ES-I3 (cell line): ENCODE data around the gene CHST11.

Experiments used
- H3K36me3 ChIP-seq: 2 replicates; pipeline ENCODE4 v1.6.1; 2013; ENCODE audit warnings: mild to moderate bottlenecking, low read length, control low read depth, moderate library complexity; ENCODE audit not compliant: insufficient read depth
- H3K4me1 ChIP-seq: 2 replicates; pipeline ENCODE4 v1.6.1; 2013; ENCODE audit warnings: mild to moderate bottlenecking, control low read depth, low read length; ENCODE audit not compliant: insufficient read depth
- H3K9ac ChIP-seq: 2 replicates; pipeline ENCODE4 v1.6.1; 2013; ENCODE audit warnings: low read depth, mild to moderate bottlenecking, low read length, moderate library complexity
- H3K9me3 ChIP-seq: 2 replicates; pipeline ENCODE4 v1.6.1; 2013; ENCODE audit warnings: mild to moderate bottlenecking, low read length, moderate library complexity; ENCODE audit not compliant: control insufficient read depth, insufficient read depth

CHST11 gene

DNA sequence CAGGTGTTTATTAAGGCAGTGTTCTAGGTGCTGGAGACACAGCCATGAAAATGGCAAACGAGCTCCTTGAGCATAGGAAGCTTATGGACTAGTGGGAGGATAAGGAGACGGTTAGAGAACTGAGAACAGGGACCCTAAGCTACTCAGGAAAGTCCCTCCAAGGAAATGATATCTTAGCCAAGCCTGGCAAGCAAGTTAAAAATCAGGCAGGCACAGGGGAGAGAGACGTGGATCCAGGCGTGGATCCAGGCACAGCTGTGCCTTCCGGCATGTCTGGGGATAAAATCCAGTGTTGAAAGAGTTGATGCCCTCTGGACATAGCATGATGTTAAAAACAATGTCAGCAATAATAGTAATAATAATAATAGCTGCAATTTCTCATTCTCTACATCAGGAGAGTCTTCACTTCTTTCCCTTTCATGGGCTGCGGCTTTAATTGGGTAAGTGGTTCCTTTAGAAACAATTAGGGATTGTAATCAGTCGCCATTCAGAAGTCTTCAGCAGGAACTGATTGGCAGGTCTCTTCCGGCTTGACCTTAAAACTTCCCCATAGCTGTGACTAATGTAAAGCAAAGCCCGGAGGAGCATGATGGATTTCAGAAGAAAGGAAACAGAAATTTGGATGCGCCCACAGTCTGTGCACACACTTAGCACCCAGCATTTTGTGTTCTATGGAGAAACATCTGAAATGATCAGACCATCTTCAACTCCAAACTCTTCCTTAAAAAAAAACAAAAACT is 271.1 kb downstream of the CHST11 start:
- no peak overlapping the region for H3K9ac ChIP-seq
- peaks cover 2% of the 10 kb centered on the region; the same call in 1 of the 2 replicates for H3K4me1 ChIP-seq
- no peaks in the 10 kb centered on the region for H3K36me3 ChIP-seq
- H3K9me3 ChIP-seq: no peaks in the 10 kb centered on the region

DNA sequence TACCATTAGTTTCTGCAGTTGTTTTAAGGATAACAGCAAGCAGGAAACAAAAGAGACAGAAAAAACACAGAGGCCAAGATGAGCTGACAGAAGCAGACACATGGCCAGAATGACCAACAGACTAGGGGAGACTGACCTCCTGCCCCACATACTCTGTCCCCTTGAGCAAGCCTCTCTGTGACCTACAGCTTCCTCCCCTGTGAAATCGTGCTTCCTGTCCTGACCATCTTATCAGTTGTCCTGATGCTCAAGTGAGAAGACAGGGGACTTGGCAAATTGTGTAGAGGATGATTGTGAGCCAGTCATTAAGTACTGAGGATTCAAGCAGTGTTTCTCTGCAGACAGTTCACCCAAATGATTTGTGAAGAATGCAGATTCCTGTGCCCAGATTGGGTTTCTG is 272.3 kb downstream of the CHST11 start:
- no peaks in the 10 kb centered on the region for H3K36me3 ChIP-seq
- H3K9me3 ChIP-seq: no peaks in the 10 kb centered on the region
- H3K4me1 ChIP-seq: no peaks in the 10 kb centered on the region
- no peak overlapping the region for H3K9ac ChIP-seq

DNA sequence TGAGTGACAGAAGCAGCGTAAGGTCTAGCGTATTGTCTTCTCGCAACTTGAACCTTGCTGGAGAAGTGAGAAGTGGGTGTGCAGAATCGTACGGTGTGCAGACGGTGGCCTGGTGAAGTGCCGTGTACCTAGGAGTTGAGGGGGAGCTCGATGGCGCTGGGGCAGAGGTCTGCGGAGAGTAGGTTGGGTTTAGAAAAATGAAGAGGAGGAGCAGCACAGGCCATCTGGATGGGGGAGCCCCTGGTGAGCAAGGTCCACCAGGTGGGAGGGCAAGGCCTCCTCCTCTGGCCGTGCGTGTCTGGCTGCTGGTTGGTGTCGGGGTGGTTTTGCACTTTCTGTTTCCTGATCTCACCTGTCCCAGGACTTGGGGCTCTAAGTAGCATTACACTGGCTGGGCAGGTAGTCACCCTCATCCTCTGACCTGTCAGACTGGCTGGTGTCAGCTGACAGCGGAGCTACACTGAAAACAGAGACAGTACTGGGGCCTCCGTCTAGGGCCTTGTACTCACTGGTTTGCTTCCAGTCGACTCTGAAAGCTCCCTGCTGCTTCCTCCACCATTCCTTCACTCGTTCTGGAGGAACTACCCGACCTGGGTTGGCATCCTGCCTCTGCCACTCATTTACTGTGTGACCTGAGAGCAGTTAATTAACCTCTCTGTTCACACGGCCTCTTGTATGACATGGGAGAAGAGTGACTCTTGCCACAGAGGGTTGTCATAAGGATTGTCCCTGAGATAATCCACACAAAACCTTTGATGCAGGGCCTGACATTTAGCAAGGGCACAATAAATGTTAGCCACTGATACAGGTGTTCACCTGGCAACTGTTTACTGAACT is 273.1 kb downstream of the CHST11 start:
- Histone ChIP-seq H3K9me3 (no peaks in the 10 kb centered on the region), H3K36me3 (no peaks in the 10 kb centered on the region), H3K9ac (no peak overlapping the region), H3K4me1 (no peaks in the 10 kb centered on the region)

DNA sequence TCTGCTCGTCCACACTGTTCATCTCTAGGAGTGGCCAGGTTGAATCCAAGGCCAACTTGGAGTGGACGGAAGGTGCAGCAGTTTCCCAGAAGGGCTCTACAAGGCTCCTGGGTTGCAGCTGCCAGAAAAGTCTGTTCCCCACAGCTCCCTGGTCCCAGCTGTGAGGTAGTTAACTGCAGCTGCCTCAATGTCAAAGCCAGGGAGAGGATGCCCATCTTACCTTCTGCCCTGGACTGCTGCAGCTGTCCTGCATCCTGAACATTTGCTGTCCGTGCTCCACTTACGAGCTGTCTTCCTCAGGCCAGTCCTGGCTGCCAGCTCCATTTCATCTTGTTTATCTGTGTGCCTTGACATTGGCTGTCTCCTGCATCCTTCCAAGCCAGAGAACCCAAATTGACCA is 274.0 kb downstream of the CHST11 start:
- Histone ChIP-seq H3K9me3 (no peaks in the 10 kb centered on the region), H3K4me1 (no peaks in the 10 kb centered on the region), H3K36me3 (no peaks in the 10 kb centered on the region), H3K9ac (no peak overlapping the region)

DNA sequence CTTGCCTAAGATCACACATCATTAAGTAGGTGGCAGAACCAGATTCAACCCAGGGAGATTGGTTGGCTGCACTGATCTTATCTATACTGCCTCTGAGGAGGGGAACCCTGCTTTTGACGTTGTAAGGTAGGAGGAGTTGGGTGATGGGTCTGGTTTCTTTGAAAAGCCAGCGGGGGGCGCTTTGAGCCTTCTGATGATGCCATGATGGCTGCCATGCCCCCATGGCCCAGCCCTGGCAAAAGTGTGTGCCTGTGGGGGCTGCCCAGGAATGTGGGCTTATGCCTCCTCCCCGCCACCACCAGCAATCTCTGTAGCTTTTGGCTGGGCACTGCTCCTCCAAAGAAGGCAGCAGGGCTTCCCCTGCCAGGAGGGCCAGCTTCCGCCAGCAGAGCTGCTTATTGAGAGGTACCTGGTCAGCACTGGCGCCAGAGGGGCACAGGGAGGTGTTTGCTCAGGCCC is 277.0 kb downstream of the CHST11 start:
- H3K36me3 ChIP-seq: no peaks in the 10 kb centered on the region
- peaks cover 15% of the 10 kb centered on the region for H3K4me1 ChIP-seq
- no peak overlapping the region for H3K9ac ChIP-seq
- H3K9me3 ChIP-seq: no peaks in the 10 kb centered on the region

DNA sequence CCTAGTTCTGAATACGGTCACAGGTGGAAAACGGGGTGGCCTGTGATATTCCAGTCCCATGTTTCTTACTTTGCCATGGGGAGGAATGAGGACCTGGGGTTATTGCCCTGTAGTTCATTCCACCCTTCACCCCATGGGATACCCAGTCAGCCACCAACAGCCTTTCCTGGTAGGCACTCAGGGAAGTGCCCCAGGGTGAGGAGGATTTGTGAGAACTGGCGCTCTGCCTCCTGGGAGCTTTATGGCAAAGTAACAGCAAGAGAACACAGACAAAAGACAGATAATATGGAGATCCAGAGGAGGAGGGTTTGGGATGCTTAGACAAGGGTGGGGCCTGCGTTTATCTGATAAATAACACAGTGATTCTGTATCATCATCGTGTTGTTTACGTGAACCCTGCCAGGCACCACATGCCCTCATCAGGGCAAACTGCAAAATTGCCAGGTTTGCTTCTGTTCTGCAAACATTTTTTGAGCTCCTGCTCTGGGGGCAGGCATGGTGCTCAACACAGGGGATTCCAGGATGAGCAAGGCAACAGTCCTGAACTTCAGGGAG is 277.9 kb downstream of the CHST11 start:
- Histone ChIP-seq H3K9ac (no peak overlapping the region), H3K36me3 (no peaks in the 10 kb centered on the region), H3K4me1 (peaks cover 16% of the 10 kb centered on the region), H3K9me3 (no peaks in the 10 kb centered on the region)

DNA sequence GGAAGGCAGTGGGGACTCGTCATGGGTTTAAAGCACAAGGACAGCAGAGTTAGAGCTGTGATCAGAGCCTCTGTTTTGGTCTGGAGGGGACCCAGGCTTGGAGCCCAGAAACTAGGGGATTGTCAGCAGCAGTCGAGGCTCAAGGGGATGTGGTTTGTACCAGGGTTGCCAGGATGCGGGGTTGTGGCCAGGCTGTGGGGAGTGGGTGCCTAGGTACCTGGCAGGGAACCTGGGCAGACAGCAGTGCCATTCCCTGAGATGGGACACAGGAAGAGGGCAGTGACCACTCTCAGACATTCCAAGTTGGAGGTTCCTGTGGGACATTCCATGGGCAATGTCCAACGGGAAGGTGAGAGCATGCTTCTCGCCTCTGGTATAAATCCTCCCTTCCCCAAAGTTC is 279.1 kb downstream of the CHST11 start:
- no peak overlapping the region for H3K9ac ChIP-seq

DNA sequence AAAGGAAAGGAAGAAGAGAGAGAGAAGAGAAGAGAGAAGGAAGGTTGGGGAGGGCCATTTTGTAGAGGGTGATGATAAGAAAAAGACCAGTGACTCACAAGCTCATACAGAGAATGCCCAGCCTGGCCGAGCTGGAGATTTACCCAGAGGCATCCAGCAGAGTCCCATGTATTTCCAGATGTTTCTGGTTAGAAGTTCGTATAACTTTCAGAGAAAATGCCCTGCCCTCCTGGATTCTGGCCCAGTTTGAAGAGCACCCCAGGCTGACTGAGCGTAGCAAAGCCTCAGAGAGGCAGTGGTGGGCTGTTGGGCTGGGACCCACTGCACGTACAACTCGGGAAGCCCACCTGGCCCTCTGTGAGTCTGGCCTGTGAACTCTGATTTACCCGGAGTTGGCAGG is 279.6 kb downstream of the CHST11 start:
- H3K9ac ChIP-seq: no peak overlapping the region
- no peaks in the 10 kb centered on the region for H3K36me3 ChIP-seq
- H3K4me1 ChIP-seq: peaks cover 22% of the 10 kb centered on the region
- H3K9me3 ChIP-seq: no peaks in the 10 kb centered on the region

More for the DNA sequence above, 279.1 kb downstream of the CHST11 start:
- no peaks in the 10 kb centered on the region for H3K9me3 ChIP-seq
- H3K36me3 ChIP-seq: no peaks in the 10 kb centered on the region
- H3K4me1 ChIP-seq: peaks cover 17% of the 10 kb centered on the region

DNA sequence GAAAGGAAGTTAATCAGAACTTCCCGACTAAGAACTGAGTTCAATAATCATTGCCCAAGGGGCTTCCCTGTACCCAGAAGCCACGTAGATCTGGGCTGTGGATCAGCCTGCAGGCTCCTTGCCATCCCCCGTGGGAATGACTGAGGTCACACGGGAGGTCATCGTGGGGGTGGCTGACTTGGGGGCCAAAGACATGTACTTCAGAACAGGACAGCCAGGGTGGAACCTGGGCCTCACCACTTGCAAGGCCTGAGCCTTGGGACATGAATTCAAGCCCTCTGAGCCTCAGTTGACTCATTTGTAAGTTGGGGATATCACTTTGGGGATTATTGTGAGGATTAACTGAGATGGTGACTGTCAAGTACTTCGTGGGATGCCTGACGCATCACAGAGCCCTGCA is 280.4 kb downstream of the CHST11 start:
- H3K9me3 ChIP-seq: no peaks in the 10 kb centered on the region
- no peak overlapping the region for H3K9ac ChIP-seq
- no peaks in the 10 kb centered on the region for H3K36me3 ChIP-seq
- H3K4me1 ChIP-seq: peaks cover 28% of the 10 kb centered on the region

DNA sequence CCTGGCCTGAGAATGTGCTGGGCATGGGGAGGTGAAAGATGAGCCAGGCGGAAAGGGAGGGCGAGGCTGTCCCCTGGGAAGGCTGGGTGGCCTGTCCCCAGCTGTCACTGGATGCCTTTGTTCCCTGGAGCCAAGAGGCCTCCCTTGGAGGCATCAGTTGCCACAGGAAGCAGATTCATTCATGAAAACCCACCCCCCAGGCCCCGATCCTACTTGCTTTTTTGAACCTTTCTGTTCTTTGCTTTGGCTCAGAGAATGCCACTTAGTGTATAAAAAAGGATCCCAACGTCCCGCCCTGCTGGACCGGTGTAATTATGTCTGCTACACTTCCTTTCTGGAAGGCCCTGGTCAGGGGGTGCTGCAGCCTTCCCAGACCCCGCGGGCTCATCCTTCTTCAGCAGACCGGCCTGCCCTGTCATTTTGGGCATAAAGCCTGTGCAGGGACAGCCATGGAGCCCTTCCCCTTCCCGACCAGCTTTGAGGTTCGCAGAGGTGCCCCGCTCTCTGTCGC is 281.1 kb downstream of the CHST11 start:
- no peak overlapping the region for H3K9ac ChIP-seq
- H3K36me3 ChIP-seq: no peaks in the 10 kb centered on the region
- no peaks in the 10 kb centered on the region for H3K9me3 ChIP-seq
- peaks cover 32% of the 10 kb centered on the region for H3K4me1 ChIP-seq

DNA sequence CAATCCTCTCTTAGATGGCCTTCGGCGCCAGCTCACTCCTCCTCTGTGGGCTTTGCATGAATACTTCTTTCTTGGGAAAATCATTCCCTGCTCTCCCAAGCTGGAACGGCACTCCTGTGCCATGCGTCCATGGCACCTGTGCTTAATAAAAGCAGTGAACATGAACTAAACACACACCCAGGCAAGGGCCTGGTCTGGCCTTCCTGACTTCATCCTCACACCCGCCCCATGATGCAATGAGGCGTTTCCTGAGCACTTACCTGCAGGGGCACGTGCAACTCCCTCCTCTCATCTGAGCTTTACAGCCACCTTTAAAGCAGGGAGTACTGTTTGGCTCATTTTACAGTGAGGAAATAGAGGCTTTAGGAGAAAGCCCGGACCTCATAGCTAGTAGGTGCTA is 281.6 kb downstream of the CHST11 start:
- Histone ChIP-seq H3K9me3 (no peaks in the 10 kb centered on the region), H3K36me3 (no peaks in the 10 kb centered on the region), H3K9ac (no peak overlapping the region), H3K4me1 (peaks cover 37% of the 10 kb centered on the region)

DNA sequence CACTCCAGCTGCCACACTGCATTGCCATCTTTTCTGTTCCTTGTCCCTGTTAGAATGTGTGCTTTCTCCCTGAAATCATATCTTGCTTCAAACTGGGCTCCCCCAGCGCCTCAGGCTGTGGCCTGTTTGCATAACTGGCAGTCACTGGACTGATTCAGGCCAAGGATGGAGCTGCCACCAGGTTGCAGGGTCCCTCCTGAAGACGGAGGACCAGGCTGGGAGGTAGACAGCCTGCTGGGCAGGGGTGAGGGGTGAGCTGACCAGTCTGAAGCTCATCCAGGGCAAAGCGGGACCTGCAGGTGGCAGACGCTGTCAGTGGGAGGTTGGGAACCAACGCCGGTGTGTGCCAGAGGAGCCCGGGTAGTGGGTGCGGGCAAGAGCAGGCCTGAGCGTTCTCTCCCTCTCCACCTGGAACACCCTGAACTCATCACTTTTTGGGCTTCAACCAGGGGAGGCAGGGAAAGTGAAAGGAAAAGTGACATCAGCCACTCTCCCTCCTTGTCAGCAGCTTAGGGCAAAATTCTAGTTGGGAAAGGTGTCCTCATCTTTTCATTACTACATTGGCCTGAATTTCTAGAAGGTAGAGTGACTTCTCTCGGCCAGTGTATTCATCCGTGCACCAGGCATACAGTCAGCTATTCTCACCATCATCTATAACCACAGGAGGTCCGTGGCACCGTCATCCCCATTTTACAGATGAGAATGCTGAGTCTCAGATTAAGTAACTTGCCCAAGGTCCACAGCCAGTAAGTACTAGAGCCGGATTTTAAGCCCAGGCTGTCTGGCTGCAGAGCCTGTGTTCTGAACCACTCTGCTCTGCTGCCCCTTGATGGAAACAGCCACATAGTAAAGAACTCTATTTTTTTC is 282.3 kb downstream of the CHST11 start:
- no peak overlapping the region for H3K9ac ChIP-seq
- H3K9me3 ChIP-seq: no peaks in the 10 kb centered on the region
- peaks cover 37% of the 10 kb centered on the region for H3K4me1 ChIP-seq

DNA sequence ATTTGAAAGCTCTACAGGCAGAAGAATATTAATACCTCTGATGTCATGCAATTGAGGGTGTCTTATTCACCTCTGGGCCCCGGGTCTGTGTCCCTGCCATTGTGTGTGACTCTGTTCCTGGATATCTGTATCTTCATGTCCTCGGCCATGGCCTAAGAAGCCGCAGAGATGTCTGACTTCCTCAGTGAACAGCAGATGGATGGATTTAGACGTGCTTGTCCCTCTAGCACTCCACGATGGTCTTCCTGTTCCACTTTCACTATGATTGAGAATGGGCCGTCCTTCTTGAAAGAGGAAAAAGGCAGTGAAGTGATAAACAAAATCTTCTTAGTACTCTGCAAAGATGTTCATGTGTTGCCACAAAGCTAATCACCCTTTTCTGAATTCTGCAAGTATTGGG is 283.9 kb downstream of the CHST11 start:
- Histone ChIP-seq H3K36me3 (no peaks in the 10 kb centered on the region), H3K9me3 (no peaks in the 10 kb centered on the region), H3K9ac (no peak overlapping the region), H3K4me1 (peaks cover 37% of the 10 kb centered on the region)

More for the DNA sequence above, 282.3 kb downstream of the CHST11 start:
- H3K36me3 ChIP-seq: no peaks in the 10 kb centered on the region

DNA sequence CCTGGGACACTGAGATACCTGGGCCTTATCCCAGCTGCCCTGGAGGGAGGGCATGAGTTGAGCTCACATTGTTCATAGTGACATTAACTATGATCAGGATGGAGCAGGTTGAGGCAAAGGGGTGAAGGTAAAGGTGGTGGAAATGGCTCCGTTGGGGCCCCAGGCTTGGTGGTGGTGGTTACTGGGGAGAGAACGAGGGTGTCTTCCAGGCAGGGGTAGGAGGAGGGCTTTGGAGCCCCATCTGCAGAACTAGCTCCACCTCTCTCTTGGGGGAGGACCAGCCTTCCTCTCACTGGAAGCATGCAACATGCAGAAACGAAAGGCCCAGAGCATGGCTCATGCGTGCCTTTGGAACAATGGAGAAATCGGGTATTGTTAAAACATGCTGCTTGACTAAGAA is 284.3 kb downstream of the CHST11 start:
- peaks cover 37% of the 10 kb centered on the region for H3K4me1 ChIP-seq
- no peaks in the 10 kb centered on the region for H3K36me3 ChIP-seq
- no peaks in the 10 kb centered on the region for H3K9me3 ChIP-seq
- no peak overlapping the region for H3K9ac ChIP-seq
